Activated naive CD4-positive, alpha-beta T cell treated with Interleukin-2 at 50 U/mL for 16 hours (primary cell): ENCODE measurements around the gene WNT2B.

ENCODE experiments used
- DNase-seq: peaks from one replicate; pipeline ENCODE4 v3.0.0-alpha.2; 2020

The WNT2B gene

GRCh38 chr1:112505400-112505785 is 3.4 kb upstream of the WNT2B start:
- no peak for DNase-seq

- no peak for DNase-seq
Measured at GRCh38 chr1:112505878-112506277, 2.9 kb upstream of the WNT2B start.

GRCh38 chr1:112506306-112506705 is 2.5 kb upstream of the WNT2B start:
- DNase-seq, result no peak

- DNase-seq, result no peak
Measured at GRCh38 chr1:112506731-112507130, 2.0 kb upstream of the WNT2B start.

- no peak for DNase-seq
Measured at GRCh38 chr1:112507336-112507735, 1.4 kb upstream of the WNT2B start.

GRCh38 chr1:112507921-112508277 is 866 bp upstream of the WNT2B start:
- peak; percentile 40 for DNase-seq

- peak; percentile 11 for DNase-seq
Measured at GRCh38 chr1:112509005-112509659, 367 bp downstream of the WNT2B start.

GRCh38 chr1:112509660-112510178 is 954 bp downstream of the WNT2B start:
- DNase-seq, result no peak

GRCh38 chr1:112510340-112510739 is 1.6 kb downstream of the WNT2B start:
- no peak for DNase-seq

- DNase-seq, result no peak
Measured at GRCh38 chr1:112511897-112512296, 3.1 kb downstream of the WNT2B start.

- DNase-seq, result no peak
Measured at GRCh38 chr1:112513112-112513870, 4.5 kb downstream of the WNT2B start.

GRCh38 chr1:112514901-112515300 is 6.1 kb downstream of the WNT2B start:
- no peak for DNase-seq

- no peak for DNase-seq
Measured at GRCh38 chr1:112515311-112516009, 6.7 kb downstream of the WNT2B start.

- no peak for DNase-seq
Measured at GRCh38 chr1:112516141-112516540, 7.4 kb downstream of the WNT2B start.

- DNase-seq, result no peak
Measured at GRCh38 chr1:112517231-112517630, 8.5 kb downstream of the WNT2B start.

- DNase-seq, result no peak
Measured at GRCh38 chr1:112517646-112518045, 8.9 kb downstream of the WNT2B start.

GRCh38 chr1:112518186-112518585 is 9.4 kb downstream of the WNT2B start:
- no peak for DNase-seq

- no peak for DNase-seq
Measured at GRCh38 chr1:112520166-112520565, 11.4 kb downstream of the WNT2B start.

GRCh38 chr1:112522621-112523020 is 13.9 kb downstream of the WNT2B start:
- no peak for DNase-seq

GRCh38 chr1:112524251-112524650 is 15.5 kb downstream of the WNT2B start:
- DNase-seq, result no peak

GRCh38 chr1:112524986-112525385 is 16.2 kb downstream of the WNT2B start:
- DNase-seq, result no peak

GRCh38 chr1:112527266-112528010 is 18.7 kb downstream of the WNT2B start:
- no peak for DNase-seq

GRCh38 chr1:112528076-112528475 is 19.3 kb downstream of the WNT2B start:
- DNase-seq, result no peak
